Liver (tissue), 9 donors: ENCODE results near the gene CCDC50. TPM values are rescaled to one million over a fixed set of nuclear protein-coding genes. Genes with fewer than 3 reads are reported as not detected.

ENCODE experiments used
- DNase-seq: peaks from one replicate; pipeline ENCODE4 v3.0.0-alpha.2; 2017; ENCODE audit warnings: low spot score
- H3K27ac ChIP-seq, 2 donors: one replicate each; pipeline ENCODE4 v1.7.0; 2013; ENCODE audit warnings: inconsistent platforms in 2 of 2, low read length in 2 of 2, control low read depth in 1 of 2, low read depth in 1 of 2, mild to moderate bottlenecking in 1 of 2
- H3K27me3 ChIP-seq, 4 donors: one replicate each; pipeline versions ENCODE4 v1.6.1 to v1.7.0; 2013; ENCODE audit warnings: low read length in 3 of 4, inconsistent platforms in 1 of 4, mild to moderate bottlenecking in 1 of 4, moderate library complexity in 1 of 4; ENCODE audit not compliant: control insufficient read depth in 4 of 4, insufficient read depth in 4 of 4
- H3K36me3 ChIP-seq, 4 donors: one replicate each; pipeline versions ENCODE4 v1.6.1 to v1.7.0; 2013; ENCODE audit warnings: low read length in 3 of 4, mild to moderate bottlenecking in 3 of 4, low read depth in 1 of 4, moderate library complexity in 1 of 4; ENCODE audit not compliant: control insufficient read depth in 4 of 4, insufficient read depth in 3 of 4
- H3K4me1 ChIP-seq, 4 donors: one replicate each; pipeline versions ENCODE4 v1.6.1 to v1.7.0; 2013; ENCODE audit warnings: low read length in 3 of 4, mild to moderate bottlenecking in 3 of 4, moderate library complexity in 1 of 4; ENCODE audit not compliant: control insufficient read depth in 4 of 4, insufficient read depth in 4 of 4
- H3K4me3 ChIP-seq, 3 donors: one replicate each; pipeline versions ENCODE4 v1.6.1 to v1.7.0; 2013; ENCODE audit warnings: low read length in 3 of 3, control low read depth in 1 of 3, low read depth in 1 of 3, mild to moderate bottlenecking in 1 of 3
- H3K9ac ChIP-seq, 2 donors: one replicate each; pipeline ENCODE4 v1.7.0; 2013; ENCODE audit warnings: low read length in 2 of 2, mild to moderate bottlenecking in 2 of 2, moderate library complexity in 2 of 2, control low read depth in 1 of 2, low read depth in 1 of 2
- H3K9me3 ChIP-seq, 4 donors: one replicate each; pipeline versions ENCODE4 v1.6.1 to v1.7.0; 2013; ENCODE audit warnings: low read length in 3 of 4; ENCODE audit not compliant: control insufficient read depth in 4 of 4
- ATF3 ChIP-seq: IDR thresholded peaks from 2 replicates; pipeline ENCODE4 v1.6.1; 2016; ENCODE audit warnings: antibody characterized with exemption
- CTCF ChIP-seq: fragments of 150-350 bp; IDR thresholded peaks from 2 replicates; pipeline ENCODE4 v1.5.1; 2017; ENCODE audit warnings: improper control_type of control experiment, low read depth, low read length; ENCODE audit not compliant: missing input control
- EGR1 ChIP-seq, 2 donors: IDR thresholded peaks; 2 replicates each; pipeline ENCODE4 v1.6.1; 2016 to 2018; ENCODE audit warnings: antibody characterized with exemption in 2 of 2, low read depth in 2 of 2
- FOXA1 ChIP-seq: IDR thresholded peaks from 2 replicates; pipeline ENCODE4 v1.6.1; 2016; ENCODE audit warnings: antibody characterized with exemption
- FOXA2 ChIP-seq: IDR thresholded peaks from 2 replicates; pipeline ENCODE4 v1.6.1; 2016; ENCODE audit warnings: antibody characterized with exemption
- GABPA ChIP-seq, 2 donors: IDR thresholded peaks in 1 of 2; conservative IDR thresholded peaks in 1 of 2; 2 replicates each; pipeline ENCODE4 v1.6.1; 2016; ENCODE audit warnings: antibody characterized with exemption in 2 of 2, mild to moderate bottlenecking in 1 of 2, moderate library complexity in 1 of 2
- HNF4A ChIP-seq, 2 donors: conservative IDR thresholded peaks; 2 replicates each; pipeline ENCODE4 v1.6.1; 2016; ENCODE audit warnings: antibody characterized with exemption in 2 of 2, mild to moderate bottlenecking in 2 of 2
- HNF4G ChIP-seq: IDR thresholded peaks from 2 replicates; pipeline ENCODE4 v1.6.1; 2016; ENCODE audit warnings: antibody characterized with exemption
- JUND ChIP-seq, 2 donors: IDR thresholded peaks; 2 replicates each; pipeline ENCODE4 v1.6.1; 2016; ENCODE audit warnings: antibody characterized with exemption in 2 of 2
- MAX ChIP-seq: IDR thresholded peaks from 2 replicates; pipeline ENCODE4 v1.6.1; 2016; ENCODE audit warnings: antibody characterized with exemption
- RAD21 ChIP-seq, 2 donors: IDR thresholded peaks; 2 replicates each; pipeline ENCODE4 v1.6.1; 2016; ENCODE audit warnings: antibody characterized with exemption in 2 of 2, mild to moderate bottlenecking in 2 of 2
- REST ChIP-seq: IDR thresholded peaks from 2 replicates; pipeline ENCODE4 v1.6.1; 2016; ENCODE audit warnings: antibody characterized with exemption, mild to moderate bottlenecking
- RXRA ChIP-seq, 2 donors: IDR thresholded peaks; 2 replicates each; pipeline ENCODE4 v1.6.1; 2017 to 2018; ENCODE audit warnings: antibody characterized with exemption in 2 of 2, mild to moderate bottlenecking in 1 of 2
- SP1 ChIP-seq: IDR thresholded peaks from 2 replicates; pipeline ENCODE4 v1.6.1; 2018; ENCODE audit warnings: antibody characterized with exemption, mild to moderate bottlenecking
- TAF1 ChIP-seq: conservative IDR thresholded peaks from 2 replicates; pipeline ENCODE4 v1.6.1; 2016; ENCODE audit warnings: antibody characterized with exemption, mild to moderate bottlenecking
- YY1 ChIP-seq: IDR thresholded peaks from 2 replicates; pipeline ENCODE4 v1.6.1; 2016; ENCODE audit warnings: antibody characterized with exemption, mild to moderate bottlenecking
- WGBS: extraction: QIAGEN DNeasy Blood & Tissue Kit; methylation state at CpG from one replicate; pipeline ENCODE4 v1.1.7; 2013; 5-methylcytosine and 5-hydroxymethylcytosine counted together
- polyA plus RNA-seq, 2 donors: library from polyadenylated mRNA; stranded (reverse) in 1 of 2; unstranded in 1 of 2; fragments of 200-250 nt in 1 of 2; fragments of >200 nt in 1 of 2; fragmentation: Nextera tagmentation in 1 of 2; extraction: Ambion mirVana in 1 of 2; gene quantifications; one replicate each; pipeline versions ENCODE4 v1.2.1 to v1.2.3, GENCODE V29; 2013 to 2015
- total RNA-seq, 2 donors: library from RNA; depleted of rRNA; stranded (reverse); fragments of >200 nt; gene quantifications; one replicate each; pipeline ENCODE4 v1.2.3, GENCODE V29; 2014
- donor health status: healthy.
- donor health status: healthy.
- donor health status: healthy.
- donor health status: healthy.
- donor health status: healthy.

Gene CCDC50
- total and polyA plus RNA-seq, 4 donors: 15.4 to 69.0 (median 33.6) TPM

- no peak for DNase-seq
Observed at GRCh38 chr3:191379446-191379845, 50.3 kb downstream of the CCDC50 start.

GRCh38 chr3:191380001-191380400 is 50.8 kb downstream of the CCDC50 start:
- no peaks in the 10 kb centered on the region for H3K4me1 ChIP-seq
- H3K27ac ChIP-seq: no peak overlapping the region
- H3K4me3 ChIP-seq: no peak overlapping the region
- H3K36me3 ChIP-seq: peaks cover 5 to 45% (median 39%) of the 10 kb centered on the region in 4 donors
- DNase-seq: no peak
- H3K27me3 ChIP-seq: no peaks in the 10 kb centered on the region
- no peaks in the 10 kb centered on the region for H3K9me3 ChIP-seq
- 66% methylated on average over 2 of the region's 2 CpGs for WGBS
- H3K9ac ChIP-seq: no peak overlapping the region
- TF ChIP-seq CTCF (no peak), RAD21 (IDR thresholded peaks at IDR 0.05) (no peak), EGR1 (IDR thresholded peaks at IDR 0.05; ENCODE audit: low read depth in 2 of 2) (no peak), YY1 (no peak), MAX (no peak)

More at GRCh38 chr3:191379446-191379845, 50.3 kb downstream of the CCDC50 start:
- WGBS: 69% methylated on average over 2 of the region's 2 CpGs
- Histone ChIP-seq H3K27ac (no peak overlapping the region), H3K9me3 (no peaks in the 10 kb centered on the region), H3K36me3 (peaks cover 5 to 44% (median 39%) of the 10 kb centered on the region in 4 donors), H3K27me3 (no peaks in the 10 kb centered on the region), H3K4me1 (no peaks in the 10 kb centered on the region), H3K4me3 (no peak overlapping the region), H3K9ac (no peak overlapping the region)
- no peak for TF ChIP-seq TAF1

- WGBS: 95% methylated on average over 7 of the region's 7 CpGs
- no peaks in the 10 kb centered on the region for H3K9me3 ChIP-seq
- no peaks in the 10 kb centered on the region for H3K27me3 ChIP-seq
- no peaks in the 10 kb centered on the region for H3K4me1 ChIP-seq
- H3K4me3 ChIP-seq: no peak overlapping the region
- DNase-seq: no peak
- no peak overlapping the region for H3K27ac ChIP-seq
- TF ChIP-seq REST (no peak), MAX (no peak), RXRA (IDR thresholded peaks at IDR 0.05) (no peak), SP1 (no peak), RAD21 (IDR thresholded peaks at IDR 0.05) (no peak), FOXA2 (no peak), YY1 (no peak), HNF4A (conservative IDR thresholded peaks at IDR 0.05) (no peak), GABPA (IDR thresholded peaks at IDR 0.05 in 1 of 2, conservative IDR thresholded peaks at IDR 0.05 in 1 of 2) (no peak), TAF1 (no peak), CTCF (no peak), JUND (IDR thresholded peaks at IDR 0.05) (no peak), FOXA1 (no peak), ATF3 (no peak), EGR1 (IDR thresholded peaks at IDR 0.05; ENCODE audit: low read depth in 2 of 2) (no peak), HNF4G (no peak)
- H3K9ac ChIP-seq: no peak overlapping the region
- peaks cover 4 to 37% (median 31%) of the 10 kb centered on the region in 4 donors for H3K36me3 ChIP-seq
Observed at GRCh38 chr3:191381303-191381702, 52.1 kb downstream of the CCDC50 start.
